Activated CD8-positive, alpha-beta memory T cell treated with anti-CD3 and anti-CD28 coated beads, Interleukin-2, amount 50 U/mL, for 4 hours (primary cell): ENCODE results near the gene ANXA7.
"Not testable (repeated sequence)": the region's sequence is repeated elsewhere in the genome, so short reads cannot be mapped to it uniquely, and the experiment has no call there.

Source experiments
- DNase-seq: peaks from one replicate; pipeline ENCODE4 v3.0.0-alpha.2; 2020

ANXA7 gene

GRCh38 chr10:73332379-73332778 lies 81.5 kb downstream of the ANXA7 start:
- no peak for DNase-seq

DNA sequence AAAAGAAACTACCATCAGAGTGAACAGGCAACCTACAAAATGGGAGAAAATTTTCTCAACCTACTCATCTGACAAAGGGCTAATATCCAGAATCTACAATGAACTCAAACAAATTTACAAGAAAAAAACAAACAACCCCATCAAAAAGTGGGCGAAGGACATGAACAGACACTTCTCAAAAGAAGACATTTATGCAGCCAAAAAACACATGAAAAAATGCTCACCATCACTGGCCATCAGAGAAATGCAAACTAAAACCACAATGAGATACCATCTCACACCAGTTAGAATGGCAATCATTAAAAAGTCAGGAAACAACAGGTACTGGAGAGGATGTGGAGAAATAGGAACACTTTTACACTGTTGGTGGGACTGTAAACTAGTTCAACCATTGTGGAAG lies 85.3 kb downstream of the ANXA7 start:
- not testable (repeated sequence) for DNase-seq

GRCh38 chr10:73325290-73325689 lies 88.6 kb downstream of the ANXA7 start:
- not testable (repeated sequence) for DNase-seq
